H7 (cell line): ENCODE measurements around the gene PPFIA2. TPM values are rescaled to one million over a fixed set of nuclear protein-coding genes. Genes with fewer than 3 reads are reported as not detected.
A peak's percentile ranks its signal among the peaks of the same experiment; 100 is the strongest.

Experiments
- DNase-seq: peaks from one replicate; pipeline ENCODE4 v3.0.0; 2012
- H3K27me3 ChIP-seq: 2 replicates; pipeline ENCODE4 v1.6.0; 2011; ENCODE audit warnings: mild to moderate bottlenecking, low read length; ENCODE audit not compliant: control insufficient read depth, insufficient read depth
- H3K36me3 ChIP-seq: replicated peaks from 2 replicates; pipeline ENCODE4 v1.5.1; 2011; ENCODE audit warnings: low read length; ENCODE audit not compliant: control insufficient read depth, insufficient read depth
- H3K4me3 ChIP-seq: 2 replicates; pipeline ENCODE4 v1.5.1; 2011; ENCODE audit warnings: low read depth, mild to moderate bottlenecking, control low read depth, low read length, moderate library complexity; ENCODE audit not compliant: insufficient read depth
- total RNA-seq: library from RNA; depleted of rRNA; stranded (reverse); fragments of >200 nt; shearing (Covaris generic); gene quantifications from 2 replicates; pipeline ENCODE4 v1.2.3, GENCODE V29; 2014

The PPFIA2 gene
- total RNA-seq, 1 experiment from 2014 or later = 0.03 TPM

DNA sequence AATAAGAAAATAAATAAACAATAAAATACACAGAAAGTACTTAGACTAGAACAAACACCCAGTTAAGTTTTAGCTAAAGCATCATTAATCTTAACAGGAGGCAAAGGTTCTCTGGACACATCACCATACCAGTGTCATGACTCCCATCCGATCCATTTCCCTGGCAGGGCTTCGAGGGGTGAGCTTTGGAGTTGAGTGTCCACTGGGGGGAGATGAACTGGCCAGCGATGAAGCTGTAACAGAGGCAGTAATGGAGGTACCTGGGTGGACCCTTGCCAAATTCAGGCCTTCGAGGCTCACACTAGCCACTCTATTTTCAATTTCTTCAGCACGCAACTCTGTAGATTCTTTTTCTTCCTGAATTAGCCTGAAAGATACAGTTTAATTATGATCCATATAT is 411.7 kb downstream of the PPFIA2 start:
- no peaks in the 10 kb centered on the region for H3K27me3 ChIP-seq
- H3K36me3 ChIP-seq = no peaks in the 10 kb centered on the region
- no peak overlapping the region for H3K4me3 ChIP-seq
- no peak for DNase-seq

DNA sequence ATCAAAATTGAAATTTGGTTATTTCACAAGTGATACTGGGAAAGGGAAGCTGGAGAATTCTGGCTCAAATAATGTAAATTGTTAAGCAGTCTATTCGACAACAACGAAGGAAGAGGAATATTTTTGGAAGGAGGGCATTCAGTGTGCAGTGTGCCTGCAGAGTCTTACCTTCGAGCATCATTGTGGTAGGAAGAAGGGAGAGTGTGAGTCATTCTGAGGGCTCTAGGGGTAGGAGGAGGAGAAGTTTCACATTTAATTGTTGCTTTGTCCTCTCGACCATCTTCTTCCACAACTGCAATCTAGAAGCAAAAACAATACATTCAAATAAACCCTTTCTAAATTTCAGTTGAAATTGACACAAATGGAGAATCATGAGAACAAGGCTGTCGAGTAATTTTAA is 418.2 kb downstream of the PPFIA2 start:
- Histone ChIP-seq H3K27me3 (no peaks in the 10 kb centered on the region), H3K36me3 (no peaks in the 10 kb centered on the region), H3K4me3 (no peak overlapping the region)
- DNase-seq = no peak

DNA sequence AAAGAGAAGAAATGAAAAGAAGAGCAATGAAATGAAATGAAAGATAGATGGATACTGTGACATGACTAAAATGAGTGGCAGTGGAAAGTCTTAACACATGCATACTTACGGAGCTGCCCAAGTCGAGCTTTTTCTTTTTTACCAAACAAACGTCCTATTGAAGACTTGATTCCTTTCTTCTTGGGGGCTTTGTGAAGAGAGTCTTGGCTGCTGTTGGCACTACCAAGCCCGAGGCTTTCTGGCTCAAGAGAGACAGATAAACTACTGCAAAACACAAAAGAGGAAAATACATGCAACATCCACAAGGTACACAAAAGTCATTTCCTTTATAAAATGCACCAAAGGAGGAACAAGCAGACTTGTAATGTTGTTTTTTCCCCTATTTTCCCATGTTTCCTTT is 420.1 kb downstream of the PPFIA2 start:
- H3K36me3 ChIP-seq = no peaks in the 10 kb centered on the region
- DNase-seq = no peak
- no peaks in the 10 kb centered on the region for H3K27me3 ChIP-seq
- no peak overlapping the region for H3K4me3 ChIP-seq

DNA sequence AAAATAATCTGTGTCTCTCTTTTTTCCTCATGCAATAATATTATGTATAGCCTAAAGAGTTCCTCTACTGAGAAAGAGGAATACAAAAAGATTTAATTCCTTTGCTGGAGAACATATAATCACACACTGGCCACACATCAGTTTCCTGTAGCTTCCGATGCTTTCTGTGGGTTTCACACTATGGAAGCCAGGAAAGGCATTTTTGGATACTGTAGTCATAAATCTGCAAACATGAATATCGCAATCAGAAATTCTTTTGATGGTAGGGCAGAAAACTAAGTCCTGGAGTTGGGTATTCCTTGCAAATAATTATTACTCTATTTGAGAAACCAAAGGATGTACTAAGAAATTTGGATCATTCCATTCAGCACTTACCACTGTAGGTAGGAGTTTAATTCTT is 421.3 kb downstream of the PPFIA2 start:
- Histone ChIP-seq H3K4me3 (no peak overlapping the region), H3K27me3 (no peaks in the 10 kb centered on the region), H3K36me3 (no peaks in the 10 kb centered on the region)
- no peak for DNase-seq

DNA sequence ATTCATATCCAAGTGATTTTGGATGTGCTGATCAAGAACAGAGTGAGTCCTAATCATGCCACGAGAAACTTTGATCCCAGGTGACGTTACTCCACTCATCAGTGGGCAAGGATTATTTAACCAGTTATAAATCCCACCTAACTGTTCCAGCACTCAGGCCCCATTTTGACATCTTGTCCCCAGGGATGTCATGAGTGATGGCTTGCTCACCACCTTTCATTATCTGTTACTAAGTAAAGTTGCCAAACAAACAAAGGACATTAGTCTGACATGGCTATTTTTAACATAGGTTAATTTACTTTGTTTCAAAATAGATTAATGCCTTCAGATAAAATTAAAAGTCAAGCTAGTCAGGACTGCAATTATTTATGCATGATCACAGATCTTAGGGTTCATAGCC is 425.3 kb downstream of the PPFIA2 start:
- no peak for DNase-seq
- Histone ChIP-seq H3K4me3 (no peak overlapping the region), H3K27me3 (no peaks in the 10 kb centered on the region), H3K36me3 (no peaks in the 10 kb centered on the region)

DNA sequence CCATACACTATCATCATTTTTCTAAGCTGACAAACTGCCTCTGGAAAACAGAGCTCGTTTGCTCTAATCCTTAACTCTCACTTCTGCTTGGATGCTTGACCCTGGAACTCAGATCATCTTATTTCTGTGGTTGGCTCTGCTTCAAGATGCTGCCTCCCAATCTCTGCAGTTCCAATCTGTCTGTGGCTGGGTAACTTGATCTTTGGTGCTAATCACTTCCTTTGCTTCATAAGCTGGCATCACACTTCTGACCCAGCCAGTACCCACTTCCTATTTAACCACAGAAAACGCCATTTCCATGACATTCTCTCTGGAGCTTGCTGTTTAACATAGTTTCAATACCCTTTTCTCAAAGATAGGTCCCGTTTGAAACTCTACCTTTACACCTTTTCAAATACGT is 427.1 kb downstream of the PPFIA2 start:
- Histone ChIP-seq H3K36me3 (no peaks in the 10 kb centered on the region), H3K4me3 (no peak overlapping the region), H3K27me3 (no peaks in the 10 kb centered on the region)
- DNase-seq = no peak

DNA sequence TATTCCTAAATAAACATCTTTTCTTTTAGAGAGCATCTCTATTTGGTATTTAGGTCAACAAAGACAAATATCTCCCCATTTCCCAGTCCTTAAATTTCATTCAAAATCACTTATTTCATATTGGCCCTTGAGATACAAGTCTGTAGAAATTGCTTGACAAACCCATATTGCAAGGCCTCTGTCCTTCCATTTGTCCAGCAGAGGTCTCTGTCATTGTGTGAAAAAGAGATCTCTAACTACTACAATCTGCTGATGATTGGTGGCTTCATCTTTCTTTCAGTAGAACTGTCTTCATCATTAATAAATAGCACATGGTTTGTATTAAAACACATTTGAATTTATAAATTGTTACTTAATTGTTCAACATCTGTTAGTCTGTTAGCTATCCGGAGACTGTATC is 428.7 kb downstream of the PPFIA2 start:
- DNase-seq = no peak
- Histone ChIP-seq H3K36me3 (no peaks in the 10 kb centered on the region), H3K4me3 (no peak overlapping the region), H3K27me3 (no peaks in the 10 kb centered on the region)

DNA sequence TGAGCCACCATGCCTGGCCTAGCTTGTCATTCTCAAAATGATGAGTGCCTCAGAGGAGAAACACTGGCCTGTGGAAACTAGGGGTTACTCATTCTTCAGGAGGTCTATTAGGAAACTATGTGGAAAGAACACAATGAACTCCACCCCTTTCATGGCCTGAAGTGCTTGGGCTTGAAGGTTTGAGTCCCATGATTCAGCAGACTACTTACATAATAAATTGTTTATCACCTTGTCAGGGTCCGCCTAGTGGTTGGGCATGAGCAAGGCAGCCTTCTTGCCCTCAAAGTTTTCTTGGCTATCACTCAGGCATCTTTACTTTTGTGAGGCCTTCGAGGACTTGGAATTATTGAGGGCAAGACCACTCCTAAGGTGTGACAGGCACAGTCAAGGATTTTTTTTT is 430.1 kb downstream of the PPFIA2 start:
- DNase-seq = no peak
- no peak overlapping the region for H3K4me3 ChIP-seq
- no peaks in the 10 kb centered on the region for H3K27me3 ChIP-seq
- H3K36me3 ChIP-seq = no peaks in the 10 kb centered on the region

DNA sequence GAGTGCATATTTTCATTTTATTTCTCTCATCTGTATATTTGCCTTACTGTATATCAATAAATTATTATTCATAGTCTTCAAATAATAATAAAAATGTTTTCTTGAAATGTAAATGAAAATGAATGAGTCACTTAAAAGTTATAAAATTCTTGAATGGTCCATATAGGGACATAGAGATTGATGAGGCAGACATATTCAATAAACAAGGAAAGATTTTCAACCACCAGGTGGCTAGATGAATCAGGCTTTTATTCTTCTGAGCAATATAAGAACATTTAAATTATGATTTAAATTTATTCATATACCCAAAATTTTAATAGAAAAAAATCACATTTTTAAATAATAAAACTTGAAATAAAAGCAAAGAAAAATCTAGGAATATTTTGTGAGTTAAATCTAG is 431.7 kb downstream of the PPFIA2 start:
- no peak for DNase-seq
- no peak overlapping the region for H3K4me3 ChIP-seq
- H3K36me3 ChIP-seq = no peaks in the 10 kb centered on the region
- no peaks in the 10 kb centered on the region for H3K27me3 ChIP-seq

DNA sequence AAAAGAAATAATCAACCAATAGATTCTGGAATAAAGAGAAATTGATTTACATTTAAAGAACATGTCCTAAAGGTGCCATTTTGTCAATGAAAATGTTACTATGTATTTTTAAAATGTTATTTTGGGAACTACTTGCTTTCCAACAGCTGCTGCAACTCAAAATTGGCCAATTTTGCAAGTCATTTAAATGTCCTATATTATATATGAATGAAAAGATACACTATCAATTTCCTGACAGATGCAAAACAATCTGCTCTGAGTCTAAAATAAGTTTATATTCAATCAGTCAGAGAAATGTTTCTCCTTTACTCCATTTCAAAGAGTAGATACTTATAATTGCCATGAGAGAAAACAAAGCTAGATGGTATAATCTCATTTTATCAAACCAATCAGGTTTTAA is 434.1 kb downstream of the PPFIA2 start:
- Histone ChIP-seq H3K4me3 (no peak overlapping the region), H3K27me3 (no peaks in the 10 kb centered on the region), H3K36me3 (no peaks in the 10 kb centered on the region)
- DNase-seq = no peak

DNA sequence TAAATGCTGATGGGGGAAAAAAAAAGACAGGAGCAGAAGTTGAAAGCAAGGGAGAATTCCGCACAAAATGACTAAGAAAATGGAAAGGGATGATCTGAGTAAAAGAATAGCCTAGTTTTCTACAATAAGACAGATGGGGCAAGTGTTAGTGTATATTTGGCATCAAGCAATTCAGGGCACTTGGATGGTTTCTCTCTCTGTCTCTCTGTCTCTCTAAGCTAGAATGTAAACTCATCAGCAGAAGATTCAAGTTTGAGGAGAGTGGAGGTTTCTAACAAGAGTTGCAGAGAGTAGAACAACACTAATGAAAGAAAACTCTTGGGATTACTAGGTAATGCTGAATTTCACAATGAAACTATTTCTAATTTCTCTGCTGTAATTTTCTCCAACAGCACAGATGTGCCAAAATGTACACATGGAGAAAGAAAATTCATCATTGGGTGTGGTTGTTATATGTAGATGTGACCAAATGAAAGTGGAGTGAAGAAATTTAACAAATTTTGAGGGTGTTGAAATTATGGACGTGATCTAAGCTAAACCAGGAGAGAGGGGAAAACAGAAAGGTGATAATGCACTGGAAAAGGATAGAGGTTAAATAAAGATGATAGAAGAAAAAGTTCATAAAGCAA is 444.1 kb downstream of the PPFIA2 start:
- no peak overlapping the region for H3K4me3 ChIP-seq
- no peaks in the 10 kb centered on the region for H3K36me3 ChIP-seq
- no peak for DNase-seq
- H3K27me3 ChIP-seq = no peaks in the 10 kb centered on the region

DNA sequence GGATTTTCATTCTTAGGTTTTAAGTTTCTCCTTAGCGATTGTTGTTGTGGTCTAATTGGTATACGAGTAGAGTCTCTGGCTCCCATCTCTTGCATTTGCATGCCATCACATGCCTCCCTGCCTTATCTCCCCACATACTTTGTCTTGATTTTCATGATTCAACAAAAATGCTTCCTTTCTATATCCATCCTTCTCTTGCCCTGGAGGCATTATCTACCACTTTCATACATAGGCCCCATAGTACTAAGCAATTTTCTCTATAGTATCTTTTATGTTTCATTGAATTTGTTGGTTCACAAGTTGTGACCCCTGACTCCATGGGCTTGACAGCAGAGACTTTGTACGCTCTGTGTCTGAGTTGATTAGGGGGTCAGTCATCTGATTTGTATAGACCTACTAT is 455.2 kb downstream of the PPFIA2 start:
- Histone ChIP-seq H3K4me3 (no peak overlapping the region), H3K36me3 (no peaks in the 10 kb centered on the region), H3K27me3 (no peaks in the 10 kb centered on the region)
- no peak for DNase-seq

DNA sequence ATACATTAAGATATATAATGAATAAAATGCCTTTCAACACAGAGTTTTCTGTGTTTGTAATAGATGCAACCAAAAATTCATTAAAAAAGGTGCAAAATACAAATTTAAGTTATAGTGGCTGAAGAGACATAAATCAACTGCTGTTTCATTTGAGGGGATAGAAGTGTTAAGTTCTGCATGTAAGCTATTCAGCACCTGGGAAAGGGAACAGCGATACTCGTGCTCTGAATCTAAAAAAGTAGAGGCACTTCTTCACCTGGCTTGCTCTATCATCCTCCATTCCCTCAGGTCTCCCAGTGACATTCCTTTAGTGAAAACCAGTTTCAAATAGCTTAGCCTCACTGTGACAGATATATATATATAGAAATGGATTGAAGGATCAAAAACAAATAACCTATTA is 458.7 kb downstream of the PPFIA2 start:
- H3K36me3 ChIP-seq = no peaks in the 10 kb centered on the region
- H3K4me3 ChIP-seq = no peak overlapping the region
- H3K27me3 ChIP-seq = no peaks in the 10 kb centered on the region
- peak; percentile 1 for DNase-seq

DNA sequence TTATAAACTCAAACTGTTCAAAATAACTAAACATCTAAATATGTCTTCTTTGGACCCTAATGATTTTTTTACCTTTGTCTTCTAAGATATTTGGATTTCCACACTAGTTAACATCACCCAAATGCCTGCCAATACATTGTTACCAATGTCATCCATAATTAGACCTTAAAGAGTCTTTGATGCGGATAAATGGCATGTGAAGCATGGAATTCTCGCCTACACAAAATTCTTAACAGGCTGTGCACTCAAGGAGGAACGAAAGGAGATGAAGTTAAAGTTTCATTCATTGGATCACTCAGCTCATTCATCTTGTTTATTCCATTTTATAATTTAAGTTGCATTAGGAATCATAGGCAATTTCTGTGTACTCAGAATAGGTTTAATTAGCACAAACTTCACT is 461.5 kb downstream of the PPFIA2 start:
- Histone ChIP-seq H3K36me3 (no peaks in the 10 kb centered on the region), H3K4me3 (no peak overlapping the region), H3K27me3 (no peaks in the 10 kb centered on the region)
- DNase-seq = no peak

DNA sequence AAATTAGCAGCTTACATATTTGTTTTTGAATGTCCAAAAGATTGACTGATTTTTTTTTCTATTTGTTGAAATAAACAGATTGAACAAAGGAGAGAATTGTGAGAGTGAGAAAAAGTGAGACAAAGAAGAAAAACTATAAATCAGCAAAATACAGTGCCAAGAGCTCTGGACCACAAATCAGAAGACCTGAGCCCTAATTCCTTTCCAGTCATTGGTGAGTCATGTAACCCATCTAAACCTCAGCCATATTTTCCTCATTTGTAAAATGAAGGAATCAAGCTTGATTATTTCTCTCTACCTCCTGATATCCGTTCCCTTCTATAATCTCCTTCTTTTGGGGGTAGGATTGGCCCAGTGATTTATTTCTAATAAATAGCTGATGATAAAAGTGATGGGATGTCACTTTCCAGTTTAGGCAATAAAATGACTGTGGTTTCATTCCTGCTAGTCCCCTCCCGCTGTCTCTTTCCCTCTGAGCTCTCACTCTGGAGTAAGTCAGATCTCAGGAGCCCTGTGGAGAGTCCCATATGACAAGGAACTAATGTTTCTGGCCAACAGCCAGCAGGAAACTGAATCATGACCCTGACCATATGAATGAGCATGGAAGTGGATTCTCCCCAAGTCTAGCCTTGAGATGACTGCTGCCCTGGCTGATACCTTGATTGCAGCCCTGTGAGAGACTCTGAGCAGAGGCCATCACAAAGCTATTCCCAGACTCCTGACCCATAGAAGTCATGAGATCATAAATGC is 462.4 kb downstream of the PPFIA2 start:
- Histone ChIP-seq H3K27me3 (no peaks in the 10 kb centered on the region), H3K4me3 (no peak overlapping the region), H3K36me3 (no peaks in the 10 kb centered on the region)
- no peak for DNase-seq
